Measurements from ENCODE around the gene MVB12B.

- TF ChIP-seq CTCF (IDR thresholded peaks at IDR 0.05 in 4 of 5, conservative IDR thresholded peaks at IDR 0.05 in 1 of 5) (no peak), POLR2A (IDR thresholded peaks at IDR 0.05) (no peak)
Observed at GRCh38 chr9:126336736-126337325, 10.2 kb downstream of the MVB12B start.
